D341Med (cell line): Measurements from ENCODE around the gene TBX4.

Source experiments
- DNase-seq: peaks from one replicate; pipeline ENCODE4 v3.0.0; 2012; ENCODE audit warnings: low spot score

TBX4 gene

DNA sequence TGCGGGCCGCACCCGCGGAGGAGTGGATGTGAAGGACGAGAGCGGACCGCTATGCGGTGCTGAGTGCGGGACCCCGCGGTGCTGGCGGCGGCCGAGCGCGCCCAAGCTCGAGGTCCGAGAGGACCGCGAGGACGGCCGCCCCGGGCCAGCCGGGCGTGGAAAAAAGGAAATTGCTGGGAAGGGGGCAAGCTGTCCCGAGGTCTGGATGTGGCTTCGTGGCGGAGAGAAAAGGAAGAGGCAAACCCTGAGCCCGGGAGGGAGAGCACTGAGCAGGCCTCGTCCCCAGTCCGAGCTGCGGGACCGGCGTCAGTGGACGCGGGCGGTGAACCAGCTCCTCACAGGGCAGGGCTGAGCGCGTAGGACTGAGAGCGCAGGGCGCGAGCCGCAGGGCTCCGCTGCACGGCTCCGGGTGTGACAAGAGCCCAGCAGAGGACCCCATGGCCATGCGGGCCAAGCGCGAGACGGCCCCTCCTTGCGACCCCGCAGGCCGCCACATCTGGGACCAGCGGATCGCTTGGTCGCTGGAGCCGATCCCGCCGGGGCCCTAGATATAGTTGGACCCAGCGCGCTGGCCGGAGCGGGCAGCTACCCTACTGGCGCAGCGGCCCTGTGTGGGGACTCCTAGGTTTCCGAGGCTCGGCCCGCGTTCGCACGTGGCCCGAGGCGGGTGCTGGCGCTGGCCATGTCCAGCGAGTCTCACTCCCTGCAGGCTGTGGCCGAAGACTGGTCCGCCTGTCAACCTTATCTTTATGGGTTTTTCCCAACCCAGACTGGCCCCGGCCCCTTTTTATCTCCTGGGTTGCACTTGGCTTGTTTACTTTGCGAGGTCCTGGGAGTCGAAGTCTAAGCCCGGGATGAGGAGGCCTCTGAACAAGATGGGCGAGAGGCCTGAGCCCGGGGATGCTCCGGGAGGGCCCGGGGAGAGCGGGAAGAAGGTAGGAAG lies 2.4 kb downstream of the TBX4 start:
- DNase-seq: peak; percentile 35

DNA sequence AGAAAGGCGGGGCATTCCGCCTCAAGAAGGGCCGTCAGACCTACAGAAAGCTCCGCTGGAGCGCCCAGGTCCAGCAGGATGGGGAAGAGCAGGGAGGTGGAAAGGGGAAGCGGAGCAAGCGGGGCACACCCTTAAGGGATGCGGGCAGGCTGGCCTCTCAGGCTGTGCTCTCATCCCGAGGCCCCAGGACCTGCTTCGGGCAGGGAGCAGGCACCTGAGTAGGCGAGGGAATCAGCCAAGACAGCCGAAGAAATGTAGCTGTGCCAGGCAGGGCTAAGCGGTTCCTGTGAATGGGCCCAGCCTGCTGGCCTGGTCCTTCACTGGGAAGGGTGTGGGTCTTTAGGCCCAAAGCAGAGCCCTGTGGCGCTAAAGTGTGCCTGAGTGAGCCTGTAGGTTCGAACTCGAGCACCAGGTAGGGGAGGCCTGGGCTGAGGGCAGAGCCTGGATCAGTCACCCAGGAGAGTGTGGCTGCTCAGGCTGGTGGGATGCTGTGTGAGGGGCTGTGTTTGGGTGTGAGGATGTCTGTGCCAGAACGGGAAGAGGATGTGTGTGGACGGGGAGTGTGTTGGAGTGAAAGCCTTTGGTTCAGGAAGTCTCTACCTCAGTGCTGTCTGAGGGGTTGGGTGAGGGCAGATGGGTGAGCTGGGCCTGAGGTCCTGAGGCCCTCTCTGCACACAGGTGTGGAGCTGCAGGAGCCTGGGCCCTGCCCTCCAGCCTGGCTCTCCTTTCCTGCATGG lies 3.3 kb downstream of the TBX4 start:
- DNase-seq: peak; percentile 32

DNA sequence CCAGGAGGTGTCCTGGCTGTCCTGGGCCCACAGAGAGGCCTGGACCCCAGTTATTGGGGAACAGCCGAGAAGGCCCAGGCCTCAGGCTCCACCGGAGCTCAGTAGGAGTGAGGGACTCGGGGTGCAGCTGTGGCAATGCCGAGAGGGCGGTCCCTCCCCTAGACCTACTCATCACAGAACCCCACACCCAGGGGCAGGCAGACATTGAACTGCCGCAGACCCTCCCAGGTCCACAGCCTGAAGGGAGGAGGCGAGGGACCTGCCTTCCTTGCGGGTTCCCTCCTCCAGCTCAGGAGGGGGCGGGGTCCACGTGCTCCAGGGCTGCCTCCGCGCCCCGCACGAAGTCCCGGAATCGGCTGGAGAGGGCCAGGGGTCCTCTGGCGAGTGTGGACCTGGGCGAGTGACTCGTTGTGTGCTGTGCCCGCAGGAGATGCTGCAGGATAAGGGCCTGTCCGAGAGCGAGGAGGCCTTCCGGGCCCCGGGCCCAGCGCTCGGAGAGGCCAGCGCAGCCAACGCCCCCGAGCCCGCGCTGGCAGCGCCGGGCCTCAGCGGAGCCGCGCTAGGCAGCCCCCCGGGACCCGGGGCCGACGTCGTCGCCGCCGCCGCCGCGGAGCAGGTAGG lies 3.9 kb downstream of the TBX4 start:
- peak; percentile 51 for DNase-seq

DNA sequence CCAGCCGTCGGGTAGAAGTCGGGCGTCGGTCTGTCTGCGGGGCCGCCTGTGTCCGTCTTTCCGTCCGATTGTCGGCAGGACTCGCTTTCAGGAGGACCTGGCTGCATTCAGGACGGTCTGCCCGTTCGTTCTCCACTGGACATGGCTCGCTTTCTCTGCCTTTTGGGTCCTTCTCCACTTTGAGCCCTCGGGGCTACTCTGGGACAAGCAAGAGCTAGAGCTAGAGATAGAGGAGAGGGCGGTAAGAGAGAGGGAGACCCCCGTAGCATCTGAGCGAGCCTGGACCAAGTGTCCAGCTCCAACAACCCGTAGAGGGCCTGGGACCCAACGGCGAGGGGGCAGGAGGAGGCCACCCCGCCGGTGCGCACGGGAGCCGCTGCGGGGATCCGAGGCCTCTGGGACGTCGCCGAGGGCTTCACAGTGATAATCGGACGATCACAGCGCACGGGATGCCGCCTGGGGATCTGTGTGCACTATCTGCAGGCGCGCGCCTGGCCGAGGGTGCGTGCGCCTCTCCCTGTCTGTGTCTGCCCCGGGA lies 4.5 kb downstream of the TBX4 start:
- DNase-seq: peak; percentile 55

DNA sequence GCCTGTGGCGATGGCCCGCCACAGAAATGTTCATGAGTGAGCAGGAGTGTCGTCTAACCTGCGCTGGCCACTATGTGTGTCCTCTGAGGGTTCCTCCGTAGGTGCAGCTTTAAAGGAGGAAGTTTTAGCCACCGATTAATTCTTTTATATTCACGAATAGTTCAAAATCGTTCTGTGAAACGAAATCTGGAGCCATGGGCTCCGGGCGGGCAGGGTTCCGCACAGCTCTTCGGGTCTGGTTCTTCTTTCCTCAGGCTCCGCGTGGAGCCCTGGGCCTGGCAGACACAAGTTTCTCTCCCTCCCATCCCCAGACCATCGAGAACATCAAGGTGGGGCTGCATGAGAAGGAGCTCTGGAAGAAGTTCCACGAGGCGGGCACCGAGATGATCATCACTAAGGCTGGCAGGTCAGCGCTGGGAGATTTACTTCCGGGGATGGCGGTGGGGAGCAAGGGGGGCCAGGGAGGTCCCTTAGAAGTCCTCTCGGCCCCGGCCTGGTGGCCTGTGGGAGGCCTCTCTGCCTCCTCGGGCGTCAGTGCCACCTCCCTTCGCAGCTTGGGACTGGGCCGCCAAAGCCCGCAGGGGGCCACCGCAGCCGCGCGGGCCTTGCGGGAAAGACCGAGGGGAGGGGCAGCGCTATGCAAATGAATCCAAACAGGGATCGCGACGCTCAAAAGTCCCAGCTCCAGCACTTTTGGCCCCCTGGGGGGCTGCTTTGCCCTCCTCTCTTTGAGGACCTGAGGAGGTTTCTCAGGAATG lies 5.2 kb downstream of the TBX4 start:
- peak; percentile 50 for DNase-seq

DNA sequence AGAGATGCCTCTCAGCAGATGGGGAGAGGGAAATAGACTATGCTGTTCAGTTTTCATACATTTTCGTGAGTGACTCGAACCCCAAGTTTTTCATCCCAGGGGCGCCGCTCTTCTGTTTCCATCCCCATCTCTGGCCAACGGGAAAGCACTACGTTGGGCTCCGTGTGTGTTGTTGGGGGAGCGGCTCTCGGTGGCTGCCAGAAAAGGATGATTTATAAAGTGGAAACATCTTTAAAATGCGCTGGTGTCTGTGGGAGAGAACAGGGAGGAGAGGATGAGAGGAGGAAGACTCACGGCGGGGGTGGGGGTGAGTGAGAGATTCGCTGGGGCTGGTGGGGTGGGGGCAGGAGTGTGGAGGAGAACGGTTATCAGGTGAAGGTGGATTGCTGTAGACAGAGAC lies 5.8 kb downstream of the TBX4 start:
- DNase-seq: no peak

DNA sequence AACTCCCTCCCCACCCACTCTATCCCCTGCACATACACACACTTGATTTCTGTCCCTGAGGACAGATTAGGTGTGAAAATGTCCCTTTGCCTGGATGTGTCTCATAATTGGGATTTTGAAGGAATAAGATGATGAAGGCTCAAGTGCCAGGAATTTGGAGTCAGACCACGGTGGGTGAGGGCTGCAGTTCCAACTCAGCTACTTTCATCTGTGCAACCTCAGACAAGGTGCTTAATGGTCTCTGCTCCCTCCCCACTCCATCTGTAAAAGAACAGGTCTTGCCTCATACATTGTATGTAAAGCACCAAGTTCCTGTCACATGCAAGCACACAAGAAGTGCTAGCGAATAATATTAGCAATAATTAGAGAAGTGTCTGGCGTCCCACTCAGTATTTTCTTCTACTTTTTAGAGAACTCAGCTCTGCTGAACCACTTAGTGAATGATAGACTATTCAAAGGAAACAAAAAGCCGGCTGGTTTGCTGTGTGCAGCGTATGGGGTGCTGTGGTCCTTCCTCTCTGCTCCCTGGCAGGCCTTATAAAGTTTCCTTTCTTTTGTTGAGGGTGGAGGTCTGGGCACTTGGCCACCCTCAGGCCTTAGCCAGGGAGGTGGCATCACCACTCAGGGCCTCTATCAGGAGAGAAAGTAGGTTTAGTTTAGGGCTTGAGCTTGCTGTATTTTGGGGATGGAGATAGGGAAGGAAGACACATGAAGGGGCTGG lies 6.4 kb downstream of the TBX4 start:
- no peak for DNase-seq

DNA sequence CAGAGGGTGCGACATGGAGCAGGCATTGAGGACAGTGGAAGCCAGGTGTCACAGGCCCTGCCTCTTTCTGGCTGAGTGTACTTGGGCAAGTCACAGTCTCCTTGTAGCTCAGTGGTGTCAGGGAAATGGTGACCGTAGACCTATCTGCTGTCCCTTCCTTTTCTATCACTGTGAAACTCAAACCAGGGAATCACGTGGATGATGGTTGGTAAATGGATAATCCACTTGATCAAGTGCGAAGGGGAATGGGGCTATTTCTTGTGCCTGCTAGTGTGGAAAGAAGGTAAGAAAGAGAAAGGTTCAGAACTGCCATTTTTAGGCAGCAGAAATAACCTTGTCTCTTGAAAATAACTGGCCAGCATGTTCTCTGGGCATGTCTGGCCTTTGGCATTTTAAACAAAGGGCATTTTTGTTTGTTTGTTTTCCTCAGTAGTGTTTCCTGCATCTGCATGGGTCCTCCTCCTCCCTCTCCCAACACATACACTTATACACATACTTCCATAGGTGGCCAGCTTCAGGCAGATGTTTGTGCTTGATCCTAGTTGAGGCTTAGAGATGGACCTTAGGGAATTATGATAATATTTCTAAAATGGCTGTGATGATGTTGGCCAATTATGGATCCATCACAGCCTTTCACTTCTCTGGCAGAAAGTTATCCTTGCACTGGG lies 7.1 kb downstream of the TBX4 start:
- DNase-seq: no peak

DNA sequence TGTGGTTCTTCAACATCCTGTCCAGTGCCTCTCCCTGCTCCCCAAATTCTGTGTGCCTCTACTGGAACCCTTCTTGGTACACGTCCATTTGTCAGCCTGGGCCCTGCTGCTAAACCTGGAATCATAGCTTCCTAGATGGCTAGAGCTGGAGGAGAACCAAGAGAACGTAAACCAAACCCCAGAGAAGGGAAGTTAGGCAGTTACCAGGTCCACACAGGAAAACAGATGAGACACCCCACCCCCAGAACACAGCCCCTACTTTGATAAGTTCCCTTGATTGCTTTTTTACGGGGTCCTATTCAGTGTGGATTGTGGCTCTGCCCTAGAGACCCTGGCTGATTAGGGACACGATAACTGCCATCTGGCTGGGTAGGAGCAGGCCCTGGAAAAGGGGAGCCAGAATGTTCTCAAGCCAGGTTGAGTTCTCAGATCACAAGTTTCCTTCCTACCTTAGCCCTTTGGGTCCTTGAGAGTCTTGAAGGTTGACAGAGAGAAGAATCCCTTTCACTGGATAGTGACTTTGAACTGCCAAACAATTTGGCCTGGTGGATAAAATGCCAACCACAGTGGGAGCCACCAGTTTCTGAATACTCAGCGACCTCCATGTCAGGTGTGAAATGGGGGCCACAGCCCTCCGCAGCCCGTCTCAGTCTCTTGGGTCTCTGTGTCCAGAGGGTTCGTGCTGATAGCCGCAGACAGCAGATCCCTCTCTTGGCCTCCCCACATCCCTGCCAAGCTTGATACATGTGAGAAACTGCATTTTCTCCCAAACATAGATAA lies 7.9 kb downstream of the TBX4 start:
- no peak for DNase-seq

DNA sequence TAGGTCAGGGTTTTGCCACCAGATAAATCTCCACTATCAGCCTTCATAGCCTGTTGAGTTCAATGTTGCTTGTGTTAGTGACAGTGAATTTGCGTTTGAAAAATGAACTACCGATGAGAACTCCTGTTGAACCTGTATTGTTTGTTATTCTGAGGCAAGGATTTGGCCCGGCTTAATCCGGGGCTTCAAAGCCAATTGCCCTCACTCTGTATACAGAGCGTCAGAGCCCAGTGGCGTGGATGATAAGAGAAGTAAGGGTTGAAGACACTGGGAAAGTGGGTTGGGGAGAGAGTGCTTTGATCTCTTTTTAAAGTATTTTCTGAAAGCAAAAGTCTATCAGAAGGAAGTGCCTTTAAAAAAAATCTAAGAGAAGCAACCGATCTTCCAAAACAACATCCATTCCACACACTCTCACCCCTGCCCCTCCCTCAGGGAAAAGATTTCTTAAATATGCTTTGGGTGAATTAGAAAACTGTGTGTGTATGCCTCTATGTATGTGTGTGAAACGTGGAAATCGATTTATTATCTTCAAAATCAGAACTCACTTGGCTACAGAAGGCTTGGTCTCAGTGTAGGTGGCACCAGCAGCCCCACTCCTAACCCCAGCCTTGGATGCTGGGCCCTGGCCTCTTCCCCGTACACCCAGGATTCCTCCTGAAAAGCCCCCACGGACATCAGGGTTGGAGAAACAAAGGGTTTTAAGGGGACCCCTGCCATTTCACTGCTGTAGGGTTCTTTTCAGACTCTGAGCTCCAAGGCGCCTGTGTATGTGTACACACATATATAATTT lies 8.8 kb downstream of the TBX4 start:
- DNase-seq: peak; percentile 30

DNA sequence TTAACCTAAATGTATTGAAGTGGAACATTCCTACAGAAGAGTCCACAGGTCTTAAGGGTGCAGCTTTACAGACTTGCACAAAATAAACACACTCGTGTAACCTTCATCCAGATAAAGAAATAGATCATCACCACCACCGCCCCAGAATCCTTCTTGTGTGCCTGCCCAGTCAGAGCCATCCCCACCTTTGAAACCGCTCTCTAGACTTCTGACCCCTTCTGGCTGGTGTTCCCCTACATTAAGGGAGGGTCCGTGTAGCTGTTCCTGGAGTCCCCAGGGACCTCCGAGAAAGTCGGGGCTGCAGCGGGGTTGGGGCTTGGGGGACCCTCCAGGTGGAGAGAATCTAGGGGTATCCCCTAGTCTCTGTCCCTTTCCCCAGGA lies 9.4 kb downstream of the TBX4 start:
- DNase-seq: no peak

DNA sequence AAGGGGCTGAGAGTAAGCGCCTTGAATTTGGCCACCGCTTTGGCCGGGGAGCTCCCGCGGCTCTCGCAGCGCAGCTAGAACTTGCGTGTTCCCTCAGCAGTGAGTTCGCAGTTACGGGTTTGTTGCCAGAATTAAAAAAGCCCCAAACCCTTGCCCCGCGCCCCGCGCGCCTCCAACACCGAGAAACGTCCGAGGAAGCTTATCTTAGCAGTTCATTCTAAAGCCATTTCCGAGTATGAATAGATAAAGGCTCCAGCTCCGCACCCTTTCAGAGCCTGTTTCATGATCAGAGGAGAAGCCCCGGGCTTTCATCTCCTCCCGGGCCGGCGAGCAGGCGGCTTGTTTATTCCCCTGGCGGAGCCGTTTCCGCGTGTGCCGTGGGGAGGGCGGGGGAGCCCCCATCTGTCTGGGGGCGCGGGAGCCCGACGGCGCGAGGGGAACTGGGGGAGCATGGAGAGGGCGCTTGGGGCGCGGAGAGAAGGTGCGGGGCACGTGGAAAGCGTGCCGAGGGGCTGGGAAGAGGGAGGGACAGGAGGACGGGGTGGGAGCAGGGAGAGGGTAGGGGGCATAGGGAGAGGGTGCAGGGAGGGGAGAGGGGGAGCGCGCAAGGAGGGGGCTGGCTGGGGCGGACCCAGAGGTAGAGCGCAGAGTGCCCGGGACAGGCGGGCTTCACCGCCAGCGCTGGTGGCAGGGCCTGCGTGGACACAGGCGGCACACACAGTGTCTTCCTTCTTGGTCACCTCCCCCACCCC lies 9.9 kb downstream of the TBX4 start:
- DNase-seq: peak; percentile 68

DNA sequence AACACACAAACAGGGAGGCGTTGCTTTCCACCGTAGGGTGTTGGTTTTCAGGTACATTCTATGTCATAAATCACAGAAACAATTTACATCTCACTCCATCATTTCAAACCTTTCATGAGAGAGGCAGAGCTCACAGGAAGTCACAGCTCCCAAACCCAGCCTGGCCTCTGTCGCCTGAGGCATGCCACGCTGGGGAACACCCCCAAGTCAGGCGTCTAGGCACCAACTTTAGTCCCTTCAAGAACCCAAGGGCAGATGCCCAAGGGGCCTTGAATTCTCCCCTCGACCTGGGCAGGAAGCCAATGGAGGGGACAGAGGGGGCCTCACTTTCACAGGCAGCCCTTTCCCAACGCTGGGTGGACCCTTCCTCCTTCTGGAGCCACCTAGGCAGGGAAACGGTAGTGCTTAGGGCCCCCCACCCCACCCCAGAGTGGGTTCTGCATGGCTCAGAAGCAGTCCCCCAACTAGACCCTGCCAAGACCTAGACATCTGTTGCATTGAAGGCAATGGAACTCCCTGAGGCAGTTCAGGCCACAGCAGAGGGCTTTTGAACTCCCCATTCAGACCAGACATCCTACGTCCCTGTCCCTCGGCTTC lies 10.6 kb downstream of the TBX4 start:
- peak; percentile 41 for DNase-seq

DNA sequence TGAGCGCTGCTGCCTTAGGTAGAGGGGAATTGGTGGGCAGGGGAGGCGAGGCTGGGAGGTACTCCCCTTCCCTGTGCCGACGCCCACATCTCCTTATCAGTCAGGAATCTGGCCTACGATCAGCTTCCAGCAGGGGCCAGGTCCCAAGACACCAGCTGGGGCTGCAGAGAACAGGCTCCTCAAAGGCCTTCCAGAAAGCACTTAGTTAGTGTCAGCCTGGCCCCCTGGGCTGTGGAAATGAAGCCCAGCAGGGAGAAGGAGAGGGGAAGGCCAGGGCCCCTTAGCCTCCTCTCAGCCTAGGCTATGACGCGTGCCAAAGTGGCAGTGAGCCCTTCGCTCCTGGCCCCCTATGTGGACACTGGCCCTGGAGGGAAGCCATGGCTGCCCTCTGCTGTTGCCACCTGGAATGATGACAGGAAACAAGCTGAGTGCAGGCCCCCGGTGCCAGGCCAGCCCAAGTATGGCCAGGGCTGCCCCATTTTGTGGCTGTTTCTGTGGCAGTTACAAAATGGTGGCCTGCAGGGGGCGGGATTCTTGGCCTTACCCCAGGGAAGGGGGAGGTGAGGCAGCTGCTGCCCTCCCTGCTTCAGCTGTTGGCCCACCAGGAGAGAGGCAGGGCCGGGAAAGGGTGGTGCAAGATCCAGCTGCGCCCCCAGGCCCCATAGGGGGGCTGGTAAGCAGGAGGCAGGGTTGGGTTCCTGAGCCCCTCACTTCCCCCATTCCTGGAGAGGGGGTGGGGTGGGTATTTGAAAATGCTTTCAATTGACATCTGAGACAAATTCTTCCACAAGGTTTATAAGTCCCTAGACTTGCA lies 11.3 kb downstream of the TBX4 start:
- DNase-seq: peak; percentile 43

DNA sequence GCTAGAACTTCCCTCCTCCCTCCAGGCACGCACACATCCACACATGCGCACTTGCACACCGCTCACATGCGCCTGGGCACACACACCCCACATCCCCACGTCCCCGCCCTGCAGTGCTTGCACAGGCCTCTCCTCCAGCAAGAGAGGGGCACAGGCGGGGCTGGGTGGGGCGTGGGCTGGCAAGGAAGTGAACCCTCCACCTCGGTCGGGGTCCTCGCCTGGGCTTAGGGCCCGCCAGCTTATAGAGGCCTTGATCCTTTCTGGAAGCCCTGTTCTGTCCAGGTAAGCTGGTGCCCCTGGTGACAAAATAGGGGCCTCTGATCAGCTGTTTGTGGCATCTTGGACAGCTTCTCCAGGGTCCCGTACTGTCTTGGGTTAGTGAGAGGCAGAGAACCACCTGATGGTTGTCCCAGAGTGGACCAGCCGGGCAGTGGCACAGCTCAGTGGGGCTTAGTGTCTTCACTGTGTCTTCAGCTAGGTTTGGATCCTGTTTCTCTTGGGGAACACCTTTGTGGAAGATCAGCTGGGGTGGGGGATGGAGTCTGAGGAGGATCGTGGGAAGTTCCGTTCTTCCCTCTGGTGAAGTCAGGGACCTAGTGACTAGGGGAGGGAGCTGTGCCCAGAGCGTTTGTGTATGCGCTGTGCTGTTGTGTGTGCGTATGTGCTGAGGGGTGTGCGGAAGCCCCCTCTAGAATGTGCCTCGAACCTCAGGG lies 12.1 kb downstream of the TBX4 start:
- DNase-seq: peak; percentile 32

DNA sequence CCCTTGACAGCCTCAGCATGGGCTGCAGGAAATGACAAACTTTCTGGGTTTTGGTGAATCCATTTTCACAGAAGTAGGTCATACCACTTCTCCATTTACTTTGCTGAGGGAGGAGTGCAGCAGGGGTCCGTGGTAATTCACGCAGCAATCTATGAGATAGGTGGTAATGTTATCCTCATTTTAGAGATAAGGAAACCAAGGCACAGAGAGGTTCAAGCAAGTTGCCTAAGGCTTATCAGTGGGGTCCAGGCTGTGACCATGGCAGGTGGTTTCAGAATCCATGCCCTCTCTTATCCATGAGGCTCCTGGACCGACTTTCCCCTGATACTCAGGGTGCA lies 12.6 kb downstream of the TBX4 start:
- no peak for DNase-seq
